Fibroblast of the aortic adventitia (primary cell): ENCODE data around the gene SMIM35. TPM values are rescaled to one million over a fixed set of nuclear protein-coding genes. Genes with fewer than 3 reads are reported as not detected.

Experiments used
- DNase-seq: peaks from one replicate; pipeline ENCODE4 v3.0.0-alpha.2; 2010; ENCODE audit warnings: low read depth
- H3K4me3 ChIP-seq: 2 replicates; pipeline ENCODE4 v1.5.1; 2011; ENCODE audit warnings: low read depth, mild to moderate bottlenecking, control low read depth, low read length, moderate library complexity
- CTCF ChIP-seq: IDR thresholded peaks from 2 replicates; pipeline ENCODE4 v1.5.1; 2011; ENCODE audit warnings: mild to moderate bottlenecking, low read length, control low read depth, inconsistent platforms; ENCODE audit not compliant: insufficient read depth
- total RNA-seq: library from RNA; depleted of rRNA; stranded (reverse); fragments of >200 nt; gene quantifications from 2 replicates; pipeline ENCODE4 v1.2.3, GENCODE V29; 2012; ENCODE audit warnings: low replicate concordance

The SMIM35 gene
- total RNA-seq, 1 donor, result not detected

DNA sequence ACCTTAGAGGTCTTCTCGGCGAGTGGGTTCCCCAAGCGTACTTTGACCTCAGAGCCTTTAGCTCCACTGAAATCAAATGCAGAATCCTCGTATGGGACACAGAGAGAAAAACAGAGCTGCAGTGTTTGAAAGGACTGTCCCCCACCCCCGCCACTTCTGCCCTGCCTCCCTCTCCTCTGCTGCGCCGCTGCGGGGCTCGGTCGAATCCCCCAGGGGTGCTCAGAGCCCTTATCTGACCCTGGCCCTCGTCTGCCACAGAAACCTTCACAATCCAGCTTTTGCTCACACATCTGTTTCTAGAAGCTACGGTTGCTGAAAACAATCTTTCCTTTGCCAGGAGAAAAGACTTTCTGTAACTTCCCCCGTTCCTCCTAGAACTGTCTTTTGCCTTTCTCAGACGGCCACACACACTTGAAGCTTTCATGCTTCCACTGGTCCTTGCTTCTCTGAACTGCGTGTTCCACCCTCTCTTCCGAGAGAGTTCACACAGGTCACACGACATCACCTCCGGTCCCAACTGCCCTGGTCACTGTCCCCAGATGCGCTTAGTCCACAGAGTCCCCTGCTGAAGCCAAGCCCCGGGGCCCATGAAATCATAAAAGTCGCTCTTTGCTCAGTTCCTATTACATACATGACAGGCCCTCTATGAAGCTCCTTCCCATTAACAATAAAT, 3.7 kb downstream of the SMIM35 start:
- H3K4me3 ChIP-seq, result no peak overlapping the region
- TF ChIP-seq CTCF, result no peak
- DNase-seq, result no peak

- no peak for TF ChIP-seq CTCF
- no peak overlapping the region for H3K4me3 ChIP-seq
- DNase-seq, result no peak
Observed at GRCh38 chr11:118081241-118081958, 5.4 kb downstream of the SMIM35 start.

DNA sequence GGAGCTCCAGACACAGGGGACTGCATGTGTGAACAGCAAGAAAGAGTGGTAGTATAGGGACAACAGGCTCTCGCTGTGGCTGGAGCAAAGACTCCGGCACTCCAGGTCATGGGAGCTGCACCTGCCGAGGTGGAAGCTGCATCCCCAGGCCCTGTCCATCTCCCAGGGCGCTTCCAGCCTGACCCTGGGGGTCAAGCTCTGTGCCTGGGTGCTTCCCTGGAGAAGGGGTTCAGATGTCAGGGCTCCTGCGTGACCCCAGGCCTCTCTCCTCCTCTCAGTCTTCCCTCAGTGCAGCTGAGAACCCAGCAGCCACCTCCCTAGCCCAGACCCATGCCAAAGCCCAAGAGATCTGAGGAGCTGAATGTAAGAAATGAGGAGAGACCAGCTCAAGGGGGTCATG, 6.5 kb downstream of the SMIM35 start:
- no peak for DNase-seq
- TF ChIP-seq CTCF, result no peak
- no peak overlapping the region for H3K4me3 ChIP-seq

GRCh38 chr11:118079491-118079890, 7.3 kb downstream of the SMIM35 start:
- no peak for DNase-seq
- TF ChIP-seq CTCF, result no peak
- no peak overlapping the region for H3K4me3 ChIP-seq

- no peak for DNase-seq
Observed at GRCh38 chr11:118078911-118079411, 7.8 kb downstream of the SMIM35 start.

DNA sequence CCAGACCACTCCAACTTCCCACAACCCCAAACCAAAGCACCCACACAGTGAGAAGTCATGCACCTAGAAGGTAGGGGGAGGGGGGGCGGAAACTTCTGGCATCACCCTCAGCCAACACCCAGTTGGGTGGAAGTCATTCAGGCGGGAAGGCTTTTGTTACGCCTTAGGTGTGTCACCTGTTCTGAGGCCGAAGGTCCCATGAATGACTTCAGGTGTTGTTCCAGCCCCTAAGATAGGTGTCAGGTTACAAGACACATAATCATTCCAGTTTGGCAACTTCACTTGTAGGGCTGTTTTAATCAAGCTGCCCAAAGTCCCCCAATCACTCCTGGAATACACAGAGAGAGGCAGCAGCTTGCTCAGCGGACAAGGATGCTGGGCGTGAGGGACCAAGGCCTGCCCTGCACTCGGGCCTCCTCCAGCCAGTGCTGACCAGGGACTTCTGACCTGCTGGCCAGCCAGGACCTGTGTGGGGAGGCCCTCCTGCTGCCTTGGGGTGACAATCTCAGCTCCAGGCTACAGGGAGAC, 9.9 kb downstream of the SMIM35 start, which contains the start of gene TMPRSS4:
Gene TMPRSS4 (plus strand): TSS at position 325 of the 528 bp plus-strand sequence. CDS start 225 bp downstream, outside the sequence.
- TF ChIP-seq CTCF, result no peak
- H3K4me3 ChIP-seq, result no peak within 1 kb of the TSS
- no peak for DNase-seq

More at GRCh38 chr11:118078911-118079411, 7.8 kb downstream of the SMIM35 start:
- no peak for TF ChIP-seq CTCF
- H3K4me3 ChIP-seq, result no peak overlapping the region
